ENCODE data around the gene WIPF3.

Gene WIPF3

DNA sequence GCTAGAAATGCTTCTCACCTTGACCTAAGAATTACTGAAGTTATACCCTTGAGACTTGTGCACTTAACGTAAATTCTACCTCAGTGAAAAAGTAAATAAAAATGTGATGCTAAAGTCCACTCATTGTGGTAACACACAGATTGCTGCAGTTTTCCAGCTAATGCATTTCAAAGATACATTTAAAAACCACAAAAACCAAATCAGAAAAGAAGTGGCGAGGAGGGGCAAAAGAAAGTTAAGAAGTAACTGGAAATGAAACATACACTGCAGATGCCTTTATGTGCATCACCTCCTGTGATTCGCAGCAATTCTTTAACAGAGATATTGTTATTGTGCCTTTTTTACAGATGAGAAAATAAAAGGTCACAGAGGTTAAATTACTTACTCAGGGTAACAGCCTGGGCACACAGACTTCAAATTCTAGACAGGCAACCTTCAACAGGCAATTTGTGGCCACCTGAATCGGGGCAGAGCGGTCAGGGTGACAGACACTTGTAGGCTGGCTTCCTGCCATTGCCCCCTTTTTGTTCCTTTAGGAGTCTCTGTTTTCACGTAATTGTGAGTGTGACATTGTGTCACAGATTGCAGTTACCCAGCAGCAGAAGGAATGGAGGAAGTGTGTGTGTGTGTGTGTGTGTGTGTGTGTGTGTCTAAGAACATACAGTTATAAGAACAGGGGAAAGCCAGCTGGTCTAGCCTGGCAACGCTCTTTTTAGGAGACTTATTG is 1.9 kb downstream of the WIPF3 start:
- in situ Hi-C loops (cut with MboI; ENCODE audit: low sequenced_read_pairs) = no loop called here

DNA sequence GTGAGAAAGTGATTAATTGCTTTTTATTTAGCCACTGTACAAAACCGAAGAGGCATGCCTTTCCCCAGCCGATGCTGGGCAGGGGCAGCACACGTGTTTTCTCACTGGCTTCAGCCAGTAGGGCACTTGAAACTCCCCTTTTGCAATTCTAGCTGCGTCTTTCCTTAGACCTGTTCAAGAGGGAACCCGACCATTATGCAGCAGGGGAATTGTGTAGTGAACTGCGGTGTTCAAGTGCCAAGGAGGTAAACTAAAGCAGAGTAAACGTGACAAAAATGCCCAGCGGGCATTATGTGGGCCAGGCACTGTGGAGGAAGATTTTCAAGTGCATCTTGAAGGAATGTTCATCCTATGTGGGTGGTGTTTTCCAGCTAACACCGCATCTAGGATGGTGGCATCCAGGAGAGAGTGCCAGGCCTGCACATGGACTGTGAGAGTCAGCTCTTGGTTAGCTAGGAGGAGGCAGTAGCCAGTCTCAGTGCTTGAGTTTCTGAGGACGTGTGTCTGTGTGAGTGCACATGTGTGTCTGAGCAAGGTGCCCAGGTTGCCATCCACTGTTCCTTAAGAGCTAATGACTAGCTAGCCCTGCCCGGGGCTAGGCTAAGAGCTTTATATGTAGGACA is 3.3 kb downstream of the WIPF3 start:
- in situ Hi-C loops (cut with MboI; ENCODE audit: low sequenced_read_pairs) = no loop called here

- in situ Hi-C loops (cut with MboI; ENCODE audit: low sequenced_read_pairs) = no loop called here
Measured at GRCh38 chr7:29810297-29810696, 4.0 kb downstream of the WIPF3 start.

- in situ Hi-C loops (cut with MboI; ENCODE audit: low sequenced_read_pairs) = no loop called here
Measured at GRCh38 chr7:29810813-29811482, 4.6 kb downstream of the WIPF3 start.

- in situ Hi-C loops (cut with MboI; ENCODE audit: low sequenced_read_pairs) = no loop called here
Measured at GRCh38 chr7:29811586-29811985, 5.3 kb downstream of the WIPF3 start.

DNA sequence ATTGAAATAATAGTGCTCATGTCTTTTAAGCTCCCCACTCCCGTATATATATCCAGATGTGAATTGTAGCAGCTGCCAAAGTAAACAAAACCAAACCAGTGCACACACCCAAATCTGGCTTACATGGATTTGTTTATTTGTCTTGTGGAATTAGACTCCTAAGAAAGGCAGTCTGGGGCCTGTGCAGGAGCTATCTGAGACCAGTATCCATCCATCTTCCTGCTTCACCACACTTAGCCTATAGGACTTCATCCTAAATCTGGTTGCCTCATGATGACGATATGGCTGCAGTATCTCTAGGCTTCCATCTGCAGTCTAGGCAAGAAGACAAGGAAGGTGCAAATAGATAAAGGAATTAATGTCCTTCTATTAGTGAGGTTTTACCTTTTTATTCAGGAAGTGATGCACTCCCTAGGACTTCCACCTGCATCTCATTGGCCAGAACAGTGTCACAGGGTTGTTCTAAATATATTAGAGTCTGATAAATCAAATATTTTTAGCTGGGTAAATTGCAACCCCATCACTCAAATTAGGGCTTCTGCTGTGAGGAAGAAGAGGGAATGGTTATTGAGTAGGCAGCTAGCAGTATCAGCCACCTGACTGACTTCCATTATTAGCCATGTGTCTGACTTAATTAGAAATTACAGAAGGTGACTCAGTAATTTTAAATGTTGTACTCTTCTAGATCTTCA is 6.0 kb downstream of the WIPF3 start:
- in situ Hi-C loops (cut with MboI; ENCODE audit: low sequenced_read_pairs) = no loop called here

- in situ Hi-C loops (cut with MboI; ENCODE audit: low sequenced_read_pairs) = no loop called here
Measured at GRCh38 chr7:29815181-29816105, 9.1 kb downstream of the WIPF3 start.

DNA sequence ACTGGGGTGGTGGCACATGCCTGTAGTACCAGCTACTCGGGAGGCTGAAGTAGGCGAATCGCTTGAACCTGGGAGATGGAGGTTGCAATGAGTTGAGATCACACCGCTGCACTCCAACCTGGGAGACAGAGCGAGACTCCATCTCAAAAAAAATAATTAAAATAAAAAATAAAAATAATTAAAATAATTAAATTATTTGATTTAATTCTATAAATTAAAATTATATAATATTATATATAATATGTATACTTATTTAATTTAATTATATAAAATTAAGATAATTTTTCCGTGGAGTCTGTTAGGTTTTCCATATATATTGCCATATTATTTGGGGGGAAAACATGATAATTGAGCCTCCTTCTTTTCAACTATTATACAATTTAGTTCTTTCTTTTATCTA is 12.0 kb downstream of the WIPF3 start:
- in situ Hi-C loops (cut with MboI; ENCODE audit: low sequenced_read_pairs) = no loop called here

- in situ Hi-C loops (cut with MboI; ENCODE audit: low sequenced_read_pairs) = no loop called here
Measured at GRCh38 chr7:29825775-29826529, 19.6 kb downstream of the WIPF3 start.

DNA sequence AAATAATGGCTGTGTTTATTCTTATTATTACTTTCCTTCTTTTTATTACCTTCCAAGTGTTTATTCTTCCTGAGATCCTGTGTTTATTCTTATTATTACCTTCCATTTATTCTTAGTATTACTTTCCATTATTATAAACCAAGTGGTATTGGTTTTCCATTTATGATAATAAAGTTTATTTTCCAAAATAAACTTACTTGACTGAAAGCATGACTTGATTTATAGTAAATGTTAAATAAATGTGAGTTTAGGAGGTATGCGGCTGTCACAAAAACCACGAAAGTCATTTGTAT is 20.2 kb downstream of the WIPF3 start:
- in situ Hi-C loops (cut with MboI; ENCODE audit: low sequenced_read_pairs) = no loop called here

DNA sequence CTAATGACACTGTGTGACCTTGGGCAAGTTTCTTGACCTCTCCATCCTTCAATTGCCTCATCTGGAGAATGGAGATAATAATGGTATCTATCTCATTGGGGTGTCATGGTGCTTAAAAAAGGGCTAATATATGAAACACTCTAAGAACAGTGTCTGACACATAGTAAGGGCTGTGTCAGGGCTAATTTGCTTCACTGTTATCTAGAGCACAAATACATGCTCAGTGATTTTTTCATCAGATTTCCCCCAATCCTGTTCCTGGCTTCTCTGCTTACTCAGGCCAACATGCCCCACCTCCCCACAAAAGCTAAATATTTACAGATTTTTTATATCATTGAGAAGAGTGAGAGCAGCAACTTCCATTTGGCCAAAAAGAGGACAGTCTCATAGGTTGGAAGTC is 20.6 kb downstream of the WIPF3 start:
- in situ Hi-C loops (cut with MboI; ENCODE audit: low sequenced_read_pairs) = no loop called here

- in situ Hi-C loops (cut with MboI; ENCODE audit: low sequenced_read_pairs) = no loop called here
Measured at GRCh38 chr7:29831705-29832104, 25.4 kb downstream of the WIPF3 start.

DNA sequence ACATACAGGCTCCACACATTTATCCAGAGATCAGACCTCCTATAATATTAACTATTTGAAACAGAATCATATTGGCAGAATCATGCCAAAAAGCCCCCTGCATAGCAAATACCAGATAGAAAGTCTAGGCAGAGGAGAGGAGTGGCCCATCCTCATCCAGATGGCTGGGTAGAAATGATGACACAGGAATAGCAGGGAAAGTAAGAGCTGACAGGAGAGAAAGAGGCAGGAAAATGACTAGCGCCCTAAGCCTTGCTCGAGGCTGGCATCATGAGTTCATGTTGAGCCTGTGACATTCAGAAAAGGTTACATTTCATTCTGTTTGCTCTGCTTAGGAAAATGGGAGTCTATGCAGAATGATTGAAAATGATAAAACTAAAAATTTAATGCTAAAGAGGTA is 27.6 kb downstream of the WIPF3 start:
- in situ Hi-C loops (cut with MboI; ENCODE audit: low sequenced_read_pairs) = no loop called here

DNA sequence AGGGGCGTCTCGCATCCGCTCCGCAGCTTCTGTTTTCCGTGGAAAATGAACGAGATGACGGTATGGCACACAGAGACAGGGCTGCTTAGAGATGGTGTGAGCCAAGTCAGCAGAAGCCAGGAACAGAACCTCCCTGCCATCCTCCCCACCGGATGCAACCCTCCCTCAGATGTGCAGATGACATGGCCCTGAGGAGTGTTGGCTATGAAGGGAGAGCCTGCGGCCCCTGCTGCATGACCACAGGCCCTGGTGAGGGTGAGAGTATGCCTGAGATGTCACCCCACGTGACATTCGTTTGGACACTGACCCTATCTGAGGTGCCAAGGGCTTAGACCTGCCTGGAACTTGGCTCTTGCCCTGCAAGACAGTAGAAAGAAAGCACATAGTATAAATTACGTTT is 29.4 kb downstream of the WIPF3 start:
- in situ Hi-C loops (cut with MboI; ENCODE audit: low sequenced_read_pairs) = no loop called here

DNA sequence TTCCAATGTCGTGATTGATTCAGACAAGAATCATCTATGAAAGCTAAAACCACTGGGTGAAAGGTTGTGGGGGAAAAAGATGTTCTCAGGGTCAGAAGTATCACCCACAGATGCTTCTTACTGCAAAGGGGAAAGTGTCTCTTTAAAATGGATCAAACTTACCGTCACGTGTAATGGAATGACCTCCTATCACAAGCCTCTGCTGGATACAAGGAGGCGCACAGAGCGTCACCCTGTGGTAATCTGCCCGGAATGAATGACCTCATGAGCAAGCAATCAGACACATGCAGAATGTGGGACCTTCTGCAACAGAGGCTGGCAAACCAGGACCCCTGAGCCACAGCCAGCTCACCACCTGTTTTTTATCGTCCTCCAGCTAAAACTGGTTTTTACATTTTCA is 33.0 kb downstream of the WIPF3 start:
- in situ Hi-C loops (cut with MboI; ENCODE audit: low sequenced_read_pairs) = no loop called here

DNA sequence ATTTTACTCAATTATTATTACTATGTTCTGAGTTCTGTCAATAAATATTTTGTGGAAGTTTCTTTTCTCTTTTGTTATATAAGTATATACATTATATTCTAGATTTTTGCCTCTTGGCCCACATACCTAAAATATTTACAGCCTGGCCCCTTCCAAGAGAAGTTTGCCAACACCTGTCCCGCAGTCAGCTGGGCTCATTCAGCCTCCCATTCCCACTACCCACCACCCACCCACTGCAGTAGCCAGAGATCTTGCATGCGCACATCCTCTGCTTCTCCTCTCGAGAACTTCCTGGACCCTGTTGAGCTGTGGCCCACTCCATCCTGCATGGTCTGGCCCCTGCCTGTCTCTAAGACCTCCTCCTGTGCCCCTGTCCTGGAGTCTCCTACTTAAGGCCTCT is 33.6 kb downstream of the WIPF3 start:
- in situ Hi-C loops (cut with MboI; ENCODE audit: low sequenced_read_pairs) = no loop called here

DNA sequence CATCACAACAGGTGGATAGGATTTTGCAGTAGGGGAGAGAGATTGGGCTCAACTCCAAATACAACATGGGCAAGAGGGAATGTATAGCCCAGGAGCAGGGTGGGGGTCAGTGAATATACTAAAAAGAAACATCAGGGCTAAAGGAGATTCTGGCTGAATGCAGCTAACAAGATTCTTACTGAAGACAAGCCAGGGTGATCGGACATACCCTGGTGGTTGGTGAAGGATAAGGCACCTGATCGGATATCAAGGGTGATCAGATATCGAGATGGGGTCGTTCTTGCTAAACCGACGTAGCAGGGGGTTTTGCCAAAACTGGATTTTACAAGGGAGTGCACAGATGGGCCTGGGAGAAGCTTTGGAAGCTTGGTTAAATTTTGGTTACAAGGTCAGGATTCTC is 34.4 kb downstream of the WIPF3 start:
- in situ Hi-C loops (cut with MboI; ENCODE audit: low sequenced_read_pairs) = no loop called here

- in situ Hi-C loops (cut with MboI; ENCODE audit: low sequenced_read_pairs) = no loop called here
Measured at GRCh38 chr7:29841926-29842701, 35.8 kb downstream of the WIPF3 start.

- in situ Hi-C loops (cut with MboI; ENCODE audit: low sequenced_read_pairs) = no loop called here
Measured at GRCh38 chr7:29843093-29843492, 36.8 kb downstream of the WIPF3 start.
